Ishikawa (cell line): ENCODE data around the gene RMDN2.

Source experiments
- CREB1 ChIP-seq: IDR thresholded peaks from 2 replicates; pipeline ENCODE4 v1.6.1; 2012; ENCODE audit warnings: low read depth
- RAD21 ChIP-seq: IDR thresholded peaks from 2 replicates; pipeline ENCODE4 v1.6.1; 2012; ENCODE audit warnings: low read depth
- TAF1 ChIP-seq: IDR thresholded peaks from 2 replicates; pipeline ENCODE4 v1.6.1; 2012; ENCODE audit warnings: low read depth, mild to moderate bottlenecking
- TEAD4 ChIP-seq: IDR thresholded peaks from 2 replicates; pipeline ENCODE4 v1.6.1; 2012
- YY1 ChIP-seq: IDR thresholded peaks from 2 replicates; pipeline ENCODE4 v1.6.1; 2012; ENCODE audit warnings: low read depth
- ZBTB7A ChIP-seq: IDR thresholded peaks from 2 replicates; pipeline ENCODE4 v1.6.1; 2012; ENCODE audit warnings: low read depth
- TF ChIP-seq, protein P1 (sequence below): IDR thresholded peaks from 2 replicates; pipeline ENCODE4 v1.6.1; 2012
- TF ChIP-seq, protein P2 (sequence below): IDR thresholded peaks from 2 replicates; pipeline ENCODE4 v1.6.1; 2012
- TF ChIP-seq, protein P3 (sequence below): IDR thresholded peaks from 2 replicates; pipeline ENCODE4 v1.6.1; 2012; ENCODE audit warnings: low read depth, mild to moderate bottlenecking

DNA sequence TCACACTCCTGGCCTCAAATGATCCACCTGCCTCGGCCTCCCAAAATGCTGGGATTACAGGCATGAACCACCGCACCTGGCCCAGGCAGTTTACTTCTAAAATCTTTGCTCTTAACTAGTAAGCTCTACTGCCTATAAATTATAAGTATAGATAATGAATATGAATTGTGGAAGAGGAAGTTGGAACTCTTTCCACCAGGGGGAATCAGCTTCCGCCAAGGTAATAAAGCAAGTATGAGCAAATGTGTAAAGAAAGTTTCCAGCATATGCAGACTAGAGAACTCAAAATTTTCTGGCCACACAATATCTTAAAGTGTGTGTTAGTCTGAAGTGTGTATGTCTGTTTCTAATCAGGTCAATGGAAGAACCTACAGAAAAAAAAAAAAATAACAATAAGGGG is 68.1 kb downstream of the RMDN2 start:
- TF ChIP-seq, protein P1, sequence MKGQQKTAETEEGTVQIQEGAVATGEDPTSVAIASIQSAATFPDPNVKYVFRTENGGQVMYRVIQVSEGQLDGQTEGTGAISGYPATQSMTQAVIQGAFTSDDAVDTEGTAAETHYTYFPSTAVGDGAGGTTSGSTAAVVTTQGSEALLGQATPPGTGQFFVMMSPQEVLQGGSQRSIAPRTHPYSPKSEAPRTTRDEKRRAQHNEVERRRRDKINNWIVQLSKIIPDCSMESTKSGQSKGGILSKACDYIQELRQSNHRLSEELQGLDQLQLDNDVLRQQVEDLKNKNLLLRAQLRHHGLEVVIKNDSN, result no peak
- TF ChIP-seq ZBTB7A (no peak), TAF1 (no peak), TEAD4 (no peak), RAD21 (no peak), YY1 (no peak), CREB1 (no peak)
- TF ChIP-seq, protein P2, sequence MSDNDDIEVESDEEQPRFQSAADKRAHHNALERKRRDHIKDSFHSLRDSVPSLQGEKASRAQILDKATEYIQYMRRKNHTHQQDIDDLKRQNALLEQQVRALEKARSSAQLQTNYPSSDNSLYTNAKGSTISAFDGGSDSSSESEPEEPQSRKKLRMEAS, result no peak
- TF ChIP-seq, protein P3, sequence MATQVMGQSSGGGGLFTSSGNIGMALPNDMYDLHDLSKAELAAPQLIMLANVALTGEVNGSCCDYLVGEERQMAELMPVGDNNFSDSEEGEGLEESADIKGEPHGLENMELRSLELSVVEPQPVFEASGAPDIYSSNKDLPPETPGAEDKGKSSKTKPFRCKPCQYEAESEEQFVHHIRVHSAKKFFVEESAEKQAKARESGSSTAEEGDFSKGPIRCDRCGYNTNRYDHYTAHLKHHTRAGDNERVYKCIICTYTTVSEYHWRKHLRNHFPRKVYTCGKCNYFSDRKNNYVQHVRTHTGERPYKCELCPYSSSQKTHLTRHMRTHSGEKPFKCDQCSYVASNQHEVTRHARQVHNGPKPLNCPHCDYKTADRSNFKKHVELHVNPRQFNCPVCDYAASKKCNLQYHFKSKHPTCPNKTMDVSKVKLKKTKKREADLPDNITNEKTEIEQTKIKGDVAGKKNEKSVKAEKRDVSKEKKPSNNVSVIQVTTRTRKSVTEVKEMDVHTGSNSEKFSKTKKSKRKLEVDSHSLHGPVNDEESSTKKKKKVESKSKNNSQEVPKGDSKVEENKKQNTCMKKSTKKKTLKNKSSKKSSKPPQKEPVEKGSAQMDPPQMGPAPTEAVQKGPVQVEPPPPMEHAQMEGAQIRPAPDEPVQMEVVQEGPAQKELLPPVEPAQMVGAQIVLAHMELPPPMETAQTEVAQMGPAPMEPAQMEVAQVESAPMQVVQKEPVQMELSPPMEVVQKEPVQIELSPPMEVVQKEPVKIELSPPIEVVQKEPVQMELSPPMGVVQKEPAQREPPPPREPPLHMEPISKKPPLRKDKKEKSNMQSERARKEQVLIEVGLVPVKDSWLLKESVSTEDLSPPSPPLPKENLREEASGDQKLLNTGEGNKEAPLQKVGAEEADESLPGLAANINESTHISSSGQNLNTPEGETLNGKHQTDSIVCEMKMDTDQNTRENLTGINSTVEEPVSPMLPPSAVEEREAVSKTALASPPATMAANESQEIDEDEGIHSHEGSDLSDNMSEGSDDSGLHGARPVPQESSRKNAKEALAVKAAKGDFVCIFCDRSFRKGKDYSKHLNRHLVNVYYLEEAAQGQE, result no peak
